Colonic mucosa (tissue), 4 donors: ENCODE measurements around the gene CAPN5. TPM values are rescaled to one million over a fixed set of nuclear protein-coding genes. Genes with fewer than 3 reads are reported as not detected.

Source experiments
- DNase-seq: peaks from one replicate; pipeline ENCODE4 v3.0.0-alpha.2; 2020
- H3K27ac ChIP-seq: fragments of 200-600 bp; one replicate; pipeline ENCODE4 v1.8.0; 2021
- H3K27me3 ChIP-seq: fragments of 200-600 bp; one replicate; pipeline ENCODE4 v1.8.0; 2021
- H3K36me3 ChIP-seq: fragments of 200-600 bp; one replicate; pipeline ENCODE4 v1.8.0; 2021
- H3K4me1 ChIP-seq: fragments of 200-600 bp; one replicate; pipeline ENCODE4 v1.8.0; 2021; ENCODE audit warnings: mild to moderate bottlenecking
- H3K4me3 ChIP-seq: fragments of 200-600 bp; one replicate; pipeline ENCODE4 v1.8.0; 2021
- H3K9ac ChIP-seq, 2 donors: one replicate each; pipeline ENCODE4 v1.7.0; 2013; ENCODE audit warnings: control low read depth in 2 of 2, low read depth in 2 of 2, low read length in 2 of 2
- H3K9me3 ChIP-seq: fragments of 200-600 bp; one replicate; pipeline ENCODE4 v1.8.0; 2021
- CTCF ChIP-seq: fragments of 200-600 bp; IDR thresholded peaks from one replicate; pipeline ENCODE4 v1.8.0; 2022; ENCODE audit warnings: antibody characterized with exemption, mild to moderate bottlenecking
- intact Hi-C: fragments of 100-400 bp; cut with DNase I; formaldehyde crosslinking; loops from one replicate; pipeline ENCODE4 v1.14.1; 2022
- total RNA-seq, 2 donors: library from RNA; stranded (reverse); fragmentation: NEBNext Ultra II Directional in 1 of 2; extraction: Animal tissue kit (Norgen Biotek cat#: 25700) in 1 of 2; gene quantifications; one replicate each; pipeline ENCODE4 v1.2.1, GENCODE V29; 2021
- donor health status: healthy.
- donor health status: DM: no; HTN: no; CAD: no.
- donor health status: DM: no; HTN: no; CAD: no.

CAPN5 gene
- total RNA-seq, 2 donors from 2014 or later = 258 to 267 TPM

GRCh38 chr11:77148963-77149715, 82.4 kb downstream of the CAPN5 start:
- Histone ChIP-seq H3K27me3 (no peaks in the 10 kb centered on the region), H3K27ac (no peak overlapping the region), H3K9ac (no peak overlapping the region), H3K36me3 (no peaks in the 10 kb centered on the region), H3K4me1 (peaks cover 4% of the 10 kb centered on the region), H3K9me3 (no peaks in the 10 kb centered on the region), H3K4me3 (no peak overlapping the region)
- intact Hi-C loops = no loop called here
- TF ChIP-seq CTCF = no peak
- DNase-seq = no peak

- no peak for TF ChIP-seq CTCF
- Histone ChIP-seq H3K9me3 (no peaks in the 10 kb centered on the region), H3K4me1 (peaks cover 4% of the 10 kb centered on the region), H3K36me3 (no peaks in the 10 kb centered on the region), H3K4me3 (no peak overlapping the region), H3K27me3 (no peaks in the 10 kb centered on the region), H3K9ac (no peak overlapping the region), H3K27ac (no peak overlapping the region)
- intact Hi-C loops = no loop called here
- no peak for DNase-seq
Measured at GRCh38 chr11:77149716-77150392, 83.1 kb downstream of the CAPN5 start.

GRCh38 chr11:77150836-77151235, 84.1 kb downstream of the CAPN5 start:
- no peak for TF ChIP-seq CTCF
- no peaks in the 10 kb centered on the region for H3K27me3 ChIP-seq
- H3K4me1 ChIP-seq = no peaks in the 10 kb centered on the region
- no peaks in the 10 kb centered on the region for H3K36me3 ChIP-seq
- H3K27ac ChIP-seq = no peak overlapping the region
- H3K9me3 ChIP-seq = no peaks in the 10 kb centered on the region
- H3K9ac ChIP-seq = no peak overlapping the region
- no peak for DNase-seq
- intact Hi-C loops = no loop called here
- no peak overlapping the region for H3K4me3 ChIP-seq

GRCh38 chr11:77151804-77152509, 85.2 kb downstream of the CAPN5 start:
- intact Hi-C loops = no loop called here
- no peaks in the 10 kb centered on the region for H3K4me1 ChIP-seq
- H3K9me3 ChIP-seq = no peaks in the 10 kb centered on the region
- H3K27ac ChIP-seq = no peak overlapping the region
- TF ChIP-seq CTCF = no peak
- no peaks in the 10 kb centered on the region for H3K36me3 ChIP-seq
- H3K27me3 ChIP-seq = no peaks in the 10 kb centered on the region
- no peak overlapping the region for H3K4me3 ChIP-seq
- H3K9ac ChIP-seq = no peak overlapping the region
- DNase-seq = no peak

GRCh38 chr11:77152846-77153245, 86.1 kb downstream of the CAPN5 start:
- Histone ChIP-seq H3K4me1 (no peaks in the 10 kb centered on the region), H3K27me3 (no peaks in the 10 kb centered on the region), H3K9ac (no peak overlapping the region), H3K9me3 (no peaks in the 10 kb centered on the region), H3K36me3 (no peaks in the 10 kb centered on the region), H3K27ac (no peak overlapping the region), H3K4me3 (no peak overlapping the region)
- TF ChIP-seq CTCF = no peak
- DNase-seq = no peak
- intact Hi-C loops = no loop called here
